ENCODE measurements around the gene GRAMD1B.

DNA sequence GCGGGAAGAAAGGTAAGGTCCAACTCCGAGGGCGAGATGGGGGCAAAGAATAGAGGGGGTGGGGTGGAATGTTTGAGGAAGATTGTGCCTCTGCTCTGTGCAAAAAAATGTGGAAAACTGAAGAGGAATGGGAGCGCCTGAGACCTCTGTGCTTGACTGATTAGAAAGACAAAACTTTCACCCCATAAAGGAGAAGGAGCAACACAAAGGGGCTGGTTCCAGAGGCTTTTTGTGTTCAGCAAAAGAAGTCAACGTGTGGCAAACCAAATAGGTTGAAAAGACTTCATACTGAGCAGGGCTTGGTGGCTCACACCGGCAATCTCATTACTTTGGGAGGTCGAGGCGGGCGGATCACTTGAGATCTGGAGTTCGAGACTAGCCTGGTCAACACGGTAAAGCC, 50.8 kb downstream of the GRAMD1B start:
- TF ChIP-seq CTCF (IDR thresholded peaks at IDR 0.05; ENCODE audit: low read depth, low read length, poor library complexity, severe bottlenecking) (no peak), EZH2phosphoT487 (IDR thresholded peaks at IDR 0.05; ENCODE audit: borderline replicate concordance, low read length) (no peak)

Measured in DOHH2 (cell line).